ENCODE results near the gene GNAT2. TPM values are rescaled to one million over a fixed set of nuclear protein-coding genes. Genes with fewer than 3 reads are reported as not detected.

Gene GNAT2
- total RNA-seq, 1 experiment from 2014 or later: not detected

GRCh38 chr1:109618661-109619575 is 498 bp downstream of the GNAT2 start:
- Mint-ChIP-seq H3K9me3 (no peaks in the 10 kb centered on the region), H3K4me1 (peaks cover 41% of the 10 kb centered on the region), H3K36me3 (no peaks in the 10 kb centered on the region), H3K27me3 (ENCODE audit: low read depth) (no peaks in the 10 kb centered on the region), H3K27ac (peak overlapping the region; percentile 86), H3K4me3 (peak overlapping the region; percentile 97)
- POLR2A ChIA-PET: interaction anchor here (2.6 kb wide), 1 partner anchor 70 kb away, joined by 13 read pairs; the partner anchor contains the start of gene GNAI3
- ATAC-seq (no peak; the same call in 1 of the 2 replicates), DNase-seq (ENCODE audit: low spot score) (no peak)
- TF ChIP-seq ZBTB21 (CRISPR knock-in tag; IDR thresholded peaks at IDR 0.05; ENCODE audit: borderline replicate concordance): no peak
- no peak for TF ChIP-seq NFATC4 (CRISPR knock-in tag; IDR thresholded peaks at IDR 0.05)
- no peak for TF ChIP-seq ZNF232 (CRISPR knock-in tag; IDR thresholded peaks at IDR 0.05)
- TF ChIP-seq, protein P1, sequence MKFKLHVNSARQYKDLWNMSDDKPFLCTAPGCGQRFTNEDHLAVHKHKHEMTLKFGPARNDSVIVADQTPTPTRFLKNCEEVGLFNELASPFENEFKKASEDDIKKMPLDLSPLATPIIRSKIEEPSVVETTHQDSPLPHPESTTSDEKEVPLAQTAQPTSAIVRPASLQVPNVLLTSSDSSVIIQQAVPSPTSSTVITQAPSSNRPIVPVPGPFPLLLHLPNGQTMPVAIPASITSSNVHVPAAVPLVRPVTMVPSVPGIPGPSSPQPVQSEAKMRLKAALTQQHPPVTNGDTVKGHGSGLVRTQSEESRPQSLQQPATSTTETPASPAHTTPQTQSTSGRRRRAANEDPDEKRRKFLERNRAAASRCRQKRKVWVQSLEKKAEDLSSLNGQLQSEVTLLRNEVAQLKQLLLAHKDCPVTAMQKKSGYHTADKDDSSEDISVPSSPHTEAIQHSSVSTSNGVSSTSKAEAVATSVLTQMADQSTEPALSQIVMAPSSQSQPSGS (CRISPR knock-in tag; IDR thresholded peaks at IDR 0.05; ENCODE audit: borderline replicate concordance, low read depth): no peak
- TF ChIP-seq CREB1 (CRISPR knock-in tag; IDR thresholded peaks at IDR 0.05): no peak
- TF ChIP-seq ZNF425 (CRISPR knock-in tag; conservative IDR thresholded peaks at IDR 0.05): no peak
- TF ChIP-seq EMX1 (CRISPR knock-in tag; IDR thresholded peaks at IDR 0.05): no peak
- TF ChIP-seq ATF3 (CRISPR knock-in tag; conservative IDR thresholded peaks at IDR 0.05): no peak
- CTCF ChIA-PET: interaction anchor here (1.1 to 2.8 kb wide), 6 partner anchors 11 to 73 kb away, joined by 3 to 44 read pairs (median 18); partner anchors contain the start of gene GNAI3

GRCh38 chr1:109617291-109617801 is 2.1 kb downstream of the GNAT2 start:
- no peaks in the 10 kb centered on the region for H3K27me3 Mint-ChIP-seq (ENCODE audit: low read depth)
- TF ChIP-seq NR2C2 (CRISPR knock-in tag; IDR thresholded peaks at IDR 0.05): no peak
- TF ChIP-seq, protein P2, sequence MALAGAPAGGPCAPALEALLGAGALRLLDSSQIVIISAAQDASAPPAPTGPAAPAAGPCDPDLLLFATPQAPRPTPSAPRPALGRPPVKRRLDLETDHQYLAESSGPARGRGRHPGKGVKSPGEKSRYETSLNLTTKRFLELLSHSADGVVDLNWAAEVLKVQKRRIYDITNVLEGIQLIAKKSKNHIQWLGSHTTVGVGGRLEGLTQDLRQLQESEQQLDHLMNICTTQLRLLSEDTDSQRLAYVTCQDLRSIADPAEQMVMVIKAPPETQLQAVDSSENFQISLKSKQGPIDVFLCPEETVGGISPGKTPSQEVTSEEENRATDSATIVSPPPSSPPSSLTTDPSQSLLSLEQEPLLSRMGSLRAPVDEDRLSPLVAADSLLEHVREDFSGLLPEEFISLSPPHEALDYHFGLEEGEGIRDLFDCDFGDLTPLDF (CRISPR knock-in tag; IDR thresholded peaks at IDR 0.05): no peak
- no peak for TF ChIP-seq JUN (CRISPR knock-in tag; IDR thresholded peaks at IDR 0.05)
- TF ChIP-seq, protein P3, sequence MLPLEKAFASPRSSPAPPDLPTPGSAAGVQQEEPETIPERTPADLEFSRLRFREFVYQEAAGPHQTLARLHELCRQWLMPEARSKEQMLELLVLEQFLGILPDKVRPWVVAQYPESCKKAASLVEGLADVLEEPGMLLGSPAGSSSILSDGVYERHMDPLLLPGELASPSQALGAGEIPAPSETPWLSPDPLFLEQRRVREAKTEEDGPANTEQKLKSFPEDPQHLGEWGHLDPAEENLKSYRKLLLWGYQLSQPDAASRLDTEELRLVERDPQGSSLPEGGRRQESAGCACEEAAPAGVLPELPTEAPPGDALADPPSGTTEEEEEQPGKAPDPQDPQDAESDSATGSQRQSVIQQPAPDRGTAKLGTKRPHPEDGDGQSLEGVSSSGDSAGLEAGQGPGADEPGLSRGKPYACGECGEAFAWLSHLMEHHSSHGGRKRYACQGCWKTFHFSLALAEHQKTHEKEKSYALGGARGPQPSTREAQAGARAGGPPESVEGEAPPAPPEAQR (CRISPR knock-in tag; IDR thresholded peaks at IDR 0.05): no peak
- TF ChIP-seq SP1 (CRISPR knock-in tag; conservative IDR thresholded peaks at IDR 0.05): no peak
- no peak for TF ChIP-seq TCF7 (CRISPR knock-in tag; IDR thresholded peaks at IDR 0.05; ENCODE audit: low read depth)
- no peak for TF ChIP-seq ATF1 (CRISPR knock-in tag; IDR thresholded peaks at IDR 0.05)
- TF ChIP-seq, protein P4, sequence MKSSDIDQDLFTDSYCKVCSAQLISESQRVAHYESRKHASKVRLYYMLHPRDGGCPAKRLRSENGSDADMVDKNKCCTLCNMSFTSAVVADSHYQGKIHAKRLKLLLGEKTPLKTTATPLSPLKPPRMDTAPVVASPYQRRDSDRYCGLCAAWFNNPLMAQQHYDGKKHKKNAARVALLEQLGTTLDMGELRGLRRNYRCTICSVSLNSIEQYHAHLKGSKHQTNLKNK (CRISPR knock-in tag; IDR thresholded peaks at IDR 0.05): no peak
- no peak for TF ChIP-seq SMAD4 (CRISPR knock-in tag; IDR thresholded peaks at IDR 0.05)
- TF ChIP-seq ZNF317 (CRISPR knock-in tag; IDR thresholded peaks at IDR 0.05; ENCODE audit: borderline replicate concordance, low read depth): no peak
- TF ChIP-seq EMX1 (CRISPR knock-in tag; IDR thresholded peaks at IDR 0.05): no peak
- H3K4me3 Mint-ChIP-seq: no peak overlapping the region; the same call in 1 of the 2 replicates
- no peak for DNase-seq (ENCODE audit: low spot score)
- H3K9me3 Mint-ChIP-seq: no peaks in the 10 kb centered on the region
- POLR2A ChIA-PET: interaction anchor here (0.7 to 1.2 kb wide), 3 partner anchors 19 to 69 kb away, joined by 3 to 10 read pairs (median 3); partner anchors contain the start of gene GNAI3
- peaks cover 37% of the 10 kb centered on the region for H3K4me1 Mint-ChIP-seq
- CTCF ChIA-PET: interaction anchor here (0.6 to 2.4 kb wide), 13 partner anchors 8 to 410 kb away, joined by 3 to 19 read pairs (median 4); partner anchors contain the start of genes CYB561D1 and GNAI3
- H3K27ac Mint-ChIP-seq: peak overlapping the region; percentile 60
- peak; percentile 21 for ATAC-seq
- H3K36me3 Mint-ChIP-seq: no peaks in the 10 kb centered on the region

Data from WTC11 (cell line).